HepG2 (cell line): ENCODE measurements around the gene SWSAP1. TPM values are rescaled to one million over a fixed set of nuclear protein-coding genes. Genes with fewer than 3 reads are reported as not detected.

Source experiments
- ATF7-NPFF ChIP-seq: sonication (generic); formaldehyde crosslinking; IDR thresholded peaks from 2 replicates; pipeline ENCODE4 v1.8.1; 2023; ENCODE audit warnings: mild to moderate bottlenecking, low read depth, missing genetic modification reagents, moderate library complexity
- CC2D1A ChIP-seq: sonication (generic); formaldehyde crosslinking; IDR thresholded peaks from 2 replicates; pipeline ENCODE4 v1.8.1; 2023; ENCODE audit warnings: mild to moderate bottlenecking, missing genetic modification reagents
- CENPX ChIP-seq: sonication (generic); formaldehyde crosslinking; IDR thresholded peaks from 2 replicates; pipeline ENCODE4 v1.9.0; 2021; ENCODE audit warnings: mild to moderate bottlenecking, missing genetic modification reagents, moderate library complexity
- IRF9 ChIP-seq: sonication (generic); formaldehyde crosslinking; IDR thresholded peaks from 2 replicates; pipeline ENCODE4 v1.8.0; 2022; ENCODE audit warnings: missing genetic modification reagents, mild to moderate bottlenecking, borderline replicate concordance
- JUNB ChIP-seq: sonication (generic); formaldehyde crosslinking; IDR thresholded peaks from 2 replicates; pipeline ENCODE4 v1.8.0; 2022; ENCODE audit warnings: missing genetic modification reagents, mild to moderate bottlenecking, borderline replicate concordance
- LCORL ChIP-seq, 2 experiments: fragments of 450-650 bp in 1 of 2; sonication (generic) in 1 of 2; formaldehyde crosslinking in 1 of 2; IDR thresholded peaks; 2 replicates each; pipeline versions ENCODE4 v1.5.0 to v1.6.1; 2017 to 2020; ENCODE audit warnings: antibody characterized with exemption in 1 of 2, missing genetic modification reagents in 1 of 2
- MLXIP ChIP-seq: sonication (generic); formaldehyde crosslinking; IDR thresholded peaks from 2 replicates; pipeline ENCODE4 v1.9.0; 2021; ENCODE audit warnings: missing genetic modification reagents, borderline replicate concordance
- PHF8 ChIP-seq: sonication (generic); formaldehyde crosslinking; IDR thresholded peaks from 2 replicates; pipeline ENCODE4 v1.5.0; 2020; ENCODE audit warnings: missing genetic modification reagents
- PPARG ChIP-seq: conservative IDR thresholded peaks from 2 replicates; pipeline ENCODE4 v1.6.1; 2016; ENCODE audit warnings: missing biosample characterization, missing genetic modification reagents
- SRY ChIP-seq: sonication (generic); formaldehyde crosslinking; IDR thresholded peaks from 2 replicates; pipeline ENCODE4 v1.8.0; 2022; ENCODE audit warnings: mild to moderate bottlenecking, missing genetic modification reagents
- STAG1 ChIP-seq: sonication (generic); formaldehyde crosslinking; IDR thresholded peaks from 2 replicates; pipeline ENCODE4 v1.4.0; 2020; ENCODE audit warnings: missing genetic modification reagents
- ZBTB7B ChIP-seq: sonication (generic); formaldehyde crosslinking; IDR thresholded peaks from 2 replicates; pipeline ENCODE4 v1.4.0; 2020; ENCODE audit warnings: missing genetic modification reagents
- ZNF274 ChIP-seq: sonication (generic); formaldehyde crosslinking; IDR thresholded peaks from 2 replicates; pipeline ENCODE4 v1.5.1; 2020; ENCODE audit warnings: mild to moderate bottlenecking, missing genetic modification reagents
- ZNF280D ChIP-seq: sonication (generic); formaldehyde crosslinking; IDR thresholded peaks from 2 replicates; pipeline ENCODE4 v1.5.1; 2020; ENCODE audit warnings: mild to moderate bottlenecking, missing genetic modification reagents
- ZNF432 ChIP-seq: sonication (generic); formaldehyde crosslinking; IDR thresholded peaks from 2 replicates; pipeline ENCODE4 v1.5.0; 2020; ENCODE audit warnings: missing genetic modification reagents, mild to moderate bottlenecking, borderline replicate concordance
- ZNF460 ChIP-seq: sonication (generic); formaldehyde crosslinking; IDR thresholded peaks from 2 replicates; pipeline ENCODE4 v1.5.1; 2020; ENCODE audit warnings: missing genetic modification reagents, mild to moderate bottlenecking, borderline replicate concordance
- ZNF574 ChIP-seq: sonication (generic); formaldehyde crosslinking; IDR thresholded peaks from 2 replicates; pipeline ENCODE4 v1.4.0; 2020; ENCODE audit warnings: missing genetic modification reagents
- ZNF773 ChIP-seq: sonication (generic); formaldehyde crosslinking; IDR thresholded peaks from 2 replicates; pipeline ENCODE4 v1.4.0; 2020; ENCODE audit warnings: missing genetic modification reagents, borderline replicate concordance
- polyA plus RNA-seq, 8 experiments: library from polyadenylated mRNA; depleted of rRNA in 3 of 8; stranded (reverse) in 7 of 8; unstranded in 1 of 8; fragments of >200 nt; fragmentation: Illumina TruSeq in 4 of 8; extraction: Trizol in 4 of 8; gene quantifications; 2 replicates each; pipeline versions ENCODE4 v1.2.1 to v1.2.3, GENCODE V29; 2011 to 2016; ENCODE audit warnings: low read depth in 4 of 8, missing spikeins in 1 of 8, mixed read lengths in 1 of 8; ENCODE audit not compliant: insufficient read depth in 1 of 8
- total RNA-seq, 5 experiments: library from RNA; depleted of rRNA; stranded (reverse); fragments of >200 nt; fragmentation: Illumina TruSeq; extraction: Trizol; gene quantifications; 2 replicates each; pipeline ENCODE4 v1.2.3, GENCODE V29; 2016; ENCODE audit warnings: low read depth in 1 of 5

Gene SWSAP1
- total and polyA plus RNA-seq, 2 of the 13 experiments (the other 11 are each of a cell fraction or from before 2014, with no cell fraction given): 2.7 to 3.3 TPM

GRCh38 chr19:11339254-11340098 is 35.0 kb upstream of the SWSAP1 start, which contains the start of gene RAB3D (continued):
- TF ChIP-seq ZNF574 (CRISPR knock-in tag) (peak; percentile 13; the same call in 1 of the 2 replicates), CENPX (CRISPR knock-in tag) (no peak), STAG1 (0 out of 2 replicates have a peak, but pooled peaks have one; percentile 4), ZNF432 (no peak), SRY (CRISPR knock-in tag) (no peak), LCORL (IDR thresholded peaks at IDR 0.05) (no peak), LCORL (CRISPR knock-in tag; IDR thresholded peaks at IDR 0.05) (peak; percentile 25; the same call in 1 of the 2 replicates), CC2D1A (CRISPR knock-in tag) (no peak), ZNF274 (CRISPR knock-in tag) (0 out of 2 replicates have a peak, but pooled peaks have one; percentile 44), ATF7-NPFF (0 out of 2 replicates have a peak, but pooled peaks have one; percentile 16), PPARG (no peak), IRF9 (peak; percentile 30; the same call in 1 of the 2 replicates), ZNF280D (CRISPR knock-in tag) (no peak), ZNF773 (CRISPR knock-in tag) (no peak), ZNF460 (CRISPR knock-in tag) (no peak), JUNB (CRISPR knock-in tag) (no peak), PHF8 (CRISPR knock-in tag) (peak; percentile 64), MLXIP (CRISPR knock-in tag) (no peak), ZBTB7B (CRISPR knock-in tag) (peak; percentile 68)
